Subcutaneous abdominal adipose tissue (tissue), 5 donors: ENCODE measurements around the gene HKDC1.

Experiments used
- H3K27ac ChIP-seq: one replicate; pipeline ENCODE4 v1.7.0; 2013; ENCODE audit warnings: low read depth, mild to moderate bottlenecking, inconsistent platforms, low read length, moderate library complexity
- H3K27me3 ChIP-seq, 5 donors: one replicate each; pipeline ENCODE4 v1.7.0; 2013; ENCODE audit warnings: low read length in 5 of 5, inconsistent platforms in 1 of 5; ENCODE audit not compliant: control insufficient read depth in 5 of 5, insufficient read depth in 4 of 5
- H3K36me3 ChIP-seq, 5 donors: one replicate each; pipeline ENCODE4 v1.7.0; 2013; ENCODE audit warnings: low read length in 5 of 5; ENCODE audit not compliant: control insufficient read depth in 5 of 5, insufficient read depth in 5 of 5
- H3K4me1 ChIP-seq, 5 donors: one replicate each; pipeline ENCODE4 v1.7.0; 2013; ENCODE audit warnings: low read length in 5 of 5, mild to moderate bottlenecking in 3 of 5, moderate library complexity in 1 of 5; ENCODE audit not compliant: control insufficient read depth in 5 of 5, insufficient read depth in 5 of 5
- H3K4me3 ChIP-seq, 5 donors: one replicate each; pipeline ENCODE4 v1.7.0; 2013; ENCODE audit warnings: low read length in 5 of 5, low read depth in 1 of 5
- H3K9ac ChIP-seq, 5 donors: one replicate each; pipeline ENCODE4 v1.7.0; 2013; ENCODE audit warnings: low read length in 5 of 5, mild to moderate bottlenecking in 4 of 5, moderate library complexity in 3 of 5
- H3K9me3 ChIP-seq, 5 donors: one replicate each; pipeline ENCODE4 v1.7.0; 2013; ENCODE audit warnings: low read length in 5 of 5; ENCODE audit not compliant: control insufficient read depth in 5 of 5
- donor health status: healthy.
- donor health status: healthy.
- donor health status: healthy.
- donor health status: healthy.
- donor health status: healthy.

Gene HKDC1

GRCh38 chr10:69316313-69317059, 96.4 kb downstream of the HKDC1 start:
- H3K4me3 ChIP-seq, result no peak overlapping the region
- no peaks in the 10 kb centered on the region for H3K27me3 ChIP-seq
- H3K27ac ChIP-seq, result peak overlapping the region; percentile 87
- H3K9me3 ChIP-seq, result no peaks in the 10 kb centered on the region
- H3K9ac ChIP-seq, result peak overlapping the region in 1 of 5 donors; percentile 1
- H3K4me1 ChIP-seq, result peaks cover 10 to 50% (median 44%) of the 10 kb centered on the region in 5 donors
- H3K36me3 ChIP-seq, result no peaks in the 10 kb centered on the region
